GDM1 (cell line): ENCODE measurements around the gene FAH.
"Not testable (repeated sequence)": the region's sequence is repeated elsewhere in the genome, so short reads cannot be mapped to it uniquely, and the experiment has no call there.

Source experiments
- DNase-seq: peaks from one replicate; lab custom pipeline; 2025; lab: John Stamatoyannopoulos, UW

The FAH gene

GRCh38 chr15:80151576-80151975 is 1.2 kb upstream of the FAH start:
- no peak for DNase-seq

GRCh38 chr15:80152180-80152895 is 461 bp upstream of the FAH start:
- peak; percentile 89 for DNase-seq

GRCh38 chr15:80153900-80154299 is 1.1 kb downstream of the FAH start:
- DNase-seq: no peak

GRCh38 chr15:80154336-80154735 is 1.5 kb downstream of the FAH start:
- no peak for DNase-seq

- DNase-seq: no peak
Measured at GRCh38 chr15:80155001-80155377, 2.2 kb downstream of the FAH start.

GRCh38 chr15:80155378-80156175 is 2.8 kb downstream of the FAH start:
- DNase-seq: not testable (repeated sequence)

GRCh38 chr15:80156176-80156720 is 3.4 kb downstream of the FAH start:
- DNase-seq: no peak

- DNase-seq: no peak
Measured at GRCh38 chr15:80157215-80157614, 4.4 kb downstream of the FAH start.

- DNase-seq: no peak
Measured at GRCh38 chr15:80159301-80159700, 6.5 kb downstream of the FAH start.

- DNase-seq: no peak
Measured at GRCh38 chr15:80159811-80160569, 7.2 kb downstream of the FAH start.

GRCh38 chr15:80160570-80161156 is 7.9 kb downstream of the FAH start:
- DNase-seq: peak; percentile 90

GRCh38 chr15:80161468-80162016 is 8.7 kb downstream of the FAH start:
- DNase-seq: no peak

- no peak for DNase-seq
Measured at GRCh38 chr15:80162059-80162554, 9.3 kb downstream of the FAH start.

- DNase-seq: no peak
Measured at GRCh38 chr15:80163217-80163616, 10.4 kb downstream of the FAH start.

GRCh38 chr15:80163897-80164296 is 11.1 kb downstream of the FAH start:
- no peak for DNase-seq

GRCh38 chr15:80167936-80168335 is 15.1 kb downstream of the FAH start:
- no peak for DNase-seq

GRCh38 chr15:80168421-80168820 is 15.6 kb downstream of the FAH start:
- no peak for DNase-seq

GRCh38 chr15:80169768-80170357 is 17.1 kb downstream of the FAH start:
- DNase-seq: no peak

- no peak for DNase-seq
Measured at GRCh38 chr15:80170596-80170995, 17.8 kb downstream of the FAH start.

- no peak for DNase-seq
Measured at GRCh38 chr15:80171787-80172186, 19.0 kb downstream of the FAH start.

- no peak for DNase-seq
Measured at GRCh38 chr15:80172401-80172800, 19.6 kb downstream of the FAH start.
